ENCODE results near the gene LONRF3.
"Not testable (repeated sequence)": the region's sequence is repeated elsewhere in the genome, so short reads cannot be mapped to it uniquely, and the experiment has no call there.

- not testable (repeated sequence) for TF ChIP-seq ZBTB21 (tag by site-specific recombination; IDR thresholded peaks at IDR 0.05); TCF7L2 (IDR thresholded peaks at IDR 0.05; ENCODE audit: borderline replicate concordance, low read depth, low read length); PATZ1 (tag by site-specific recombination; IDR thresholded peaks at IDR 0.05); ZFHX2 (tag by site-specific recombination; conservative IDR thresholded peaks at IDR 0.05); BCL11A (tag by site-specific recombination; IDR thresholded peaks at IDR 0.05; ENCODE audit: low read depth); SCRT1 (tag by site-specific recombination; IDR thresholded peaks at IDR 0.05; ENCODE audit: borderline replicate concordance); ZFP37 (tag by site-specific recombination; IDR thresholded peaks at IDR 0.05); ZNF707 (tag by site-specific recombination; IDR thresholded peaks at IDR 0.05); OVOL3 (tag by site-specific recombination; IDR thresholded peaks at IDR 0.05); ZBTB26 (tag by site-specific recombination; optimal IDR thresholded peaks at IDR 0.05)
- TF ChIP-seq, protein P1, sequence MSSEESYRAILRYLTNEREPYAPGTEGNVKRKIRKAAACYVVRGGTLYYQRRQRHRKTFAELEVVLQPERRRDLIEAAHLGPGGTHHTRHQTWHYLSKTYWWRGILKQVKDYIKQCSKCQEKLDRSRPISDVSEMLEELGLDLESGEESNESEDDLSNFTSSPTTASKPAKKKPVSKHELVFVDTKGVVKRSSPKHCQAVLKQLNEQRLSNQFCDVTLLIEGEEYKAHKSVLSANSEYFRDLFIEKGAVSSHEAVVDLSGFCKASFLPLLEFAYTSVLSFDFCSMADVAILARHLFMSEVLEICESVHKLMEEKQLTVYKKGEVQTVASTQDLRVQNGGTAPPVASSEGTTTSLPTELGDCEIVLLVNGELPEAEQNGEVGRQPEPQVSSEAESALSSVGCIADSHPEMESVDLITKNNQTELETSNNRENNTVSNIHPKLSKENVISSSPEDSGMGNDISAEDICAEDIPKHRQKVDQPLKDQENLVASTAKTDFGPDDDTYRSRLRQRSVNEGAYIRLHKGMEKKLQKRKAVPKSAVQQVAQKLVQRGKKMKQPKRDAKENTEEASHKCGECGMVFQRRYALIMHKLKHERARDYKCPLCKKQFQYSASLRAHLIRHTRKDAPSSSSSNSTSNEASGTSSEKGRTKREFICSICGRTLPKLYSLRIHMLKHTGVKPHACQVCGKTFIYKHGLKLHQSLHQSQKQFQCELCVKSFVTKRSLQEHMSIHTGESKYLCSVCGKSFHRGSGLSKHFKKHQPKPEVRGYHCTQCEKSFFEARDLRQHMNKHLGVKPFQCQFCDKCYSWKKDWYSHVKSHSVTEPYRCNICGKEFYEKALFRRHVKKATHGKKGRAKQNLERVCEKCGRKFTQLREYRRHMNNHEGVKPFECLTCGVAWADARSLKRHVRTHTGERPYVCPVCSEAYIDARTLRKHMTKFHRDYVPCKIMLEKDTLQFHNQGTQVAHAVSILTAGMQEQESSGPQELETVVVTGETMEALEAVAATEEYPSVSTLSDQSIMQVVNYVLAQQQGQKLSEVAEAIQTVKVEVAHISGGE (tag by site-specific recombination; conservative IDR thresholded peaks at IDR 0.05; ENCODE audit: low read depth) = not testable (repeated sequence)
- TF ChIP-seq, protein P2, sequence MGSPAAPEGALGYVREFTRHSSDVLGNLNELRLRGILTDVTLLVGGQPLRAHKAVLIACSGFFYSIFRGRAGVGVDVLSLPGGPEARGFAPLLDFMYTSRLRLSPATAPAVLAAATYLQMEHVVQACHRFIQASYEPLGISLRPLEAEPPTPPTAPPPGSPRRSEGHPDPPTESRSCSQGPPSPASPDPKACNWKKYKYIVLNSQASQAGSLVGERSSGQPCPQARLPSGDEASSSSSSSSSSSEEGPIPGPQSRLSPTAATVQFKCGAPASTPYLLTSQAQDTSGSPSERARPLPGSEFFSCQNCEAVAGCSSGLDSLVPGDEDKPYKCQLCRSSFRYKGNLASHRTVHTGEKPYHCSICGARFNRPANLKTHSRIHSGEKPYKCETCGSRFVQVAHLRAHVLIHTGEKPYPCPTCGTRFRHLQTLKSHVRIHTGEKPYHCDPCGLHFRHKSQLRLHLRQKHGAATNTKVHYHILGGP (tag by site-specific recombination; IDR thresholded peaks at IDR 0.05) = not testable (repeated sequence)
- TF ChIP-seq, protein P3, sequence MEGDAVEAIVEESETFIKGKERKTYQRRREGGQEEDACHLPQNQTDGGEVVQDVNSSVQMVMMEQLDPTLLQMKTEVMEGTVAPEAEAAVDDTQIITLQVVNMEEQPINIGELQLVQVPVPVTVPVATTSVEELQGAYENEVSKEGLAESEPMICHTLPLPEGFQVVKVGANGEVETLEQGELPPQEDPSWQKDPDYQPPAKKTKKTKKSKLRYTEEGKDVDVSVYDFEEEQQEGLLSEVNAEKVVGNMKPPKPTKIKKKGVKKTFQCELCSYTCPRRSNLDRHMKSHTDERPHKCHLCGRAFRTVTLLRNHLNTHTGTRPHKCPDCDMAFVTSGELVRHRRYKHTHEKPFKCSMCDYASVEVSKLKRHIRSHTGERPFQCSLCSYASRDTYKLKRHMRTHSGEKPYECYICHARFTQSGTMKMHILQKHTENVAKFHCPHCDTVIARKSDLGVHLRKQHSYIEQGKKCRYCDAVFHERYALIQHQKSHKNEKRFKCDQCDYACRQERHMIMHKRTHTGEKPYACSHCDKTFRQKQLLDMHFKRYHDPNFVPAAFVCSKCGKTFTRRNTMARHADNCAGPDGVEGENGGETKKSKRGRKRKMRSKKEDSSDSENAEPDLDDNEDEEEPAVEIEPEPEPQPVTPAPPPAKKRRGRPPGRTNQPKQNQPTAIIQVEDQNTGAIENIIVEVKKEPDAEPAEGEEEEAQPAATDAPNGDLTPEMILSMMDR (tag by site-specific recombination; IDR thresholded peaks at IDR 0.05) = not testable (repeated sequence)
- TF ChIP-seq, protein P4, sequence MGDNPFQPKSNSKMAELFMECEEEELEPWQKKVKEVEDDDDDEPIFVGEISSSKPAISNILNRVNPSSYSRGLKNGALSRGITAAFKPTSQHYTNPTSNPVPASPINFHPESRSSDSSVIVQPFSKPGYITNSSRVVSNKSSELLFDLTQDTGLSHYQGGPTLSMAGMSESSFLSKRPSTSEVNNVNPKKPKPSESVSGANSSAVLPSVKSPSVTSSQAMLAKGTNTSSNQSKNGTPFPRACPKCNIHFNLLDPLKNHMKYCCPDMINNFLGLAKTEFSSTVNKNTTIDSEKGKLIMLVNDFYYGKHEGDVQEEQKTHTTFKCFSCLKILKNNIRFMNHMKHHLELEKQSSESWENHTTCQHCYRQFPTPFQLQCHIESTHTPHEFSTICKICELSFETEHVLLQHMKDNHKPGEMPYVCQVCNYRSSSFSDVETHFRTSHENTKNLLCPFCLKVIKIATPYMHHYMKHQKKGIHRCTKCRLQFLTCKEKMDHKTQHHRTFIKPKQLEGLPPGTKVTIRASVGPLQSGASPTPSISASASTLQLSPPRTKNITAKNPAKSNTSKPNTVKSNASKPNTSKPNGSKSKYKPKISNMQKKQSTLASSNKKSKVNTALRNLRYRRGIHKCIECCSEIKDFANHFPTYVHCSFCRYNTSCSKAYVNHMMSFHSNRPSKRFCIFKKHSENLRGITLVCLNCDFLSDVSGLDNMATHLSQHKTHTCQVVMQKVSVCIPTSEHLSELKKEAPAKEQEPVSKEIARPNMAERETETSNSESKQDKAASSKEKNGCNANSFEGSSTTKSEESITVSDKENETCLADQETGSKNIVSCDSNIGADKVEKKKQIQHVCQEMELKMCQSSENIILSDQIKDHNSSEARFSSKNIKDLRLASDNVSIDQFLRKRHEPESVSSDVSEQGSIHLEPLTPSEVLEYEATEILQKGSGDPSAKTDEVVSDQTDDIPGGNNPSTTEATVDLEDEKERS (tag by site-specific recombination; IDR thresholded peaks at IDR 0.05) = not testable (repeated sequence)
Observed at GRCh38 chrX:119027960-119028732, 53.7 kb downstream of the LONRF3 start.

All from HEK293 (cell line).